Tibial nerve (tissue), 4 donors: Measurements from ENCODE around the gene ZBTB34. TPM values are rescaled to one million over a fixed set of nuclear protein-coding genes. Genes with fewer than 3 reads are reported as not detected.

ENCODE experiments used
- DNase-seq, 2 donors: peaks; one replicate each; pipeline ENCODE4 v3.0.0-alpha.2; 2019; ENCODE audit warnings: low spot score in 2 of 2
- H3K27ac ChIP-seq, 4 donors: fragments of 200-600 bp; sonication (generic) in 3 of 4; one replicate each; pipeline ENCODE4 v1.5.1; 2017 to 2019; ENCODE audit warnings: mild to moderate bottlenecking in 1 of 4
- H3K27me3 ChIP-seq, 2 donors: fragments of 200-600 bp; sonication (generic) in 1 of 2; one replicate each; pipeline versions ENCODE4 v1.5.1 to v1.6.0; 2017 to 2019
- H3K36me3 ChIP-seq, 3 donors: fragments of 200-600 bp; sonication (generic); one replicate each; pipeline ENCODE4 v1.5.1; 2018 to 2019
- H3K4me1 ChIP-seq, 4 donors: fragments of 200-600 bp; sonication (generic) in 3 of 4; one replicate each; pipeline ENCODE4 v1.5.1; 2017 to 2019
- H3K4me3 ChIP-seq, 4 donors: fragments of 200-600 bp; sonication (generic) in 3 of 4; one replicate each; pipeline ENCODE4 v1.5.1; 2017 to 2019; ENCODE audit warnings: mild to moderate bottlenecking in 1 of 4, moderate library complexity in 1 of 4
- H3K9me3 ChIP-seq, 4 donors: fragments of 200-600 bp; sonication (generic) in 3 of 4; one replicate each; pipeline ENCODE4 v1.5.1; 2017 to 2019
- EP300 ChIP-seq, 2 donors: sonication (generic); formaldehyde crosslinking; IDR thresholded peaks; one replicate each; pipeline ENCODE4 v1.6.1; 2017; ENCODE audit warnings: antibody characterized with exemption in 2 of 2, mild to moderate bottlenecking in 1 of 2
- POLR2A ChIP-seq, 2 donors: fragments of 450-650 bp; IDR thresholded peaks; one replicate each; pipeline ENCODE4 v1.6.1; 2017; ENCODE audit warnings: antibody characterized with exemption in 2 of 2, mild to moderate bottlenecking in 2 of 2, moderate library complexity in 2 of 2
- WGBS, 2 donors: methylation state at CpG; one replicate each; pipeline ENCODE4 v1.1.5; 2018; 5-methylcytosine and 5-hydroxymethylcytosine counted together
- total RNA-seq, 4 donors: library from RNA; depleted of rRNA; stranded (reverse); fragments of >200 nt; gene quantifications; one replicate each; pipeline ENCODE4 v1.1.0, GENCODE V29; 2016
- TF ChIP-seq, protein P1 (sequence below), 5 experiments: fragments of 200-600 bp in 3 of 5; fragments of 450-650 bp in 2 of 5; sonication (generic) in 3 of 5; IDR thresholded peaks; one replicate each; pipeline ENCODE4 v1.5.1; 2016 to 2019; ENCODE audit warnings: antibody characterized with exemption in 5 of 5, mild to moderate bottlenecking in 3 of 5, moderate library complexity in 2 of 5

Gene ZBTB34
- total RNA-seq, 4 donors from 2014 or later: 10.8 to 14.0 (median 11.7) TPM

DNA sequence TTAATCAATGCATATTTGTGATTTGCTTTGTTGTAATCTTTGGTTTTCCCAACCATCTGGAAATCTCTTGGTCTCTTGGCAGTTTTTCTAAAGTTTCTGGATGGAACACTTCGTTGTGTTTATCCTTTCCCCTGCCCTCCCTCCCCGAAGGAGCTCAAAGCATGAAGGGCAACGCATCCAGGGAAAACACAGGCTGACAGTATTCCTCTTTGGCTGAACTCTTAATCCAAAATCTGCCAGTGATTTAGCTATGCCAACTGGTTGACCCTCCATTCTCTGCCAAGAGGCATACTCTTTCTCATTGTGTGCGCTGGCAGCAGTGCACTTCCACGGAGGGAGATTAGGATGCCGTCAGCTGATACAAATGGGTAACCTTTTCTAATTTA, 20.5 kb downstream of the ZBTB34 start:
- no peak overlapping the region for H3K4me3 ChIP-seq
- no peaks in the 10 kb centered on the region for H3K9me3 ChIP-seq
- no peak overlapping the region for H3K27ac ChIP-seq
- DNase-seq: no peak
- H3K36me3 ChIP-seq: peaks cover 0 to 41% (median 0%) of the 10 kb centered on the region in 3 donors
- no peaks in the 10 kb centered on the region for H3K27me3 ChIP-seq
- TF ChIP-seq EP300 (IDR thresholded peaks at IDR 0.05) (no peak), POLR2A (IDR thresholded peaks at IDR 0.05) (no peak)
- TF ChIP-seq, protein P1, sequence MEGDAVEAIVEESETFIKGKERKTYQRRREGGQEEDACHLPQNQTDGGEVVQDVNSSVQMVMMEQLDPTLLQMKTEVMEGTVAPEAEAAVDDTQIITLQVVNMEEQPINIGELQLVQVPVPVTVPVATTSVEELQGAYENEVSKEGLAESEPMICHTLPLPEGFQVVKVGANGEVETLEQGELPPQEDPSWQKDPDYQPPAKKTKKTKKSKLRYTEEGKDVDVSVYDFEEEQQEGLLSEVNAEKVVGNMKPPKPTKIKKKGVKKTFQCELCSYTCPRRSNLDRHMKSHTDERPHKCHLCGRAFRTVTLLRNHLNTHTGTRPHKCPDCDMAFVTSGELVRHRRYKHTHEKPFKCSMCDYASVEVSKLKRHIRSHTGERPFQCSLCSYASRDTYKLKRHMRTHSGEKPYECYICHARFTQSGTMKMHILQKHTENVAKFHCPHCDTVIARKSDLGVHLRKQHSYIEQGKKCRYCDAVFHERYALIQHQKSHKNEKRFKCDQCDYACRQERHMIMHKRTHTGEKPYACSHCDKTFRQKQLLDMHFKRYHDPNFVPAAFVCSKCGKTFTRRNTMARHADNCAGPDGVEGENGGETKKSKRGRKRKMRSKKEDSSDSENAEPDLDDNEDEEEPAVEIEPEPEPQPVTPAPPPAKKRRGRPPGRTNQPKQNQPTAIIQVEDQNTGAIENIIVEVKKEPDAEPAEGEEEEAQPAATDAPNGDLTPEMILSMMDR (IDR thresholded peaks at IDR 0.05): no peak
- H3K4me1 ChIP-seq: peaks cover 0 to 28% (median 3%) of the 10 kb centered on the region in 4 donors
- 45 to 56% methylated on average over 6 of the region's 6 CpGs for WGBS, 2 donors

DNA sequence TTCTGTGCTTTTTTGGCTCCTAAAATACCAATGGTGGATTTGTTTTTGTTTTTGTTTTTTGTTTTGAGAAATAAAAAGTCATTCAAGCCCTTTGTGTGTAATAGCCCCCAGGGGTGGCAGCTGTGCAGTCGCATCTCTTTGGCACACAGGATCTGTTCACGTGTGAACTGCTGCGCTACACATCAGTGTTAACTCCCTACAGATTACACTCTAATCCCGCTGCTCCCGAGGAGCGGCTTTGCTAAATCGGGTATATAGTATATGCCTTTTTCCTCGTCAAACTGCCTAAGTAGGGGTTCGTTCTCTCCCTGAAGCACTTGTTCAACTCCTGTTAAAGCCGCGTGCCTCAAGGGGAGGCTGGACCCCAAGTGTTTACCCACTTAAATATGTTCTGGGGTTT, 22.3 kb downstream of the ZBTB34 start:
- H3K27ac ChIP-seq: no peak overlapping the region
- H3K4me3 ChIP-seq: no peak overlapping the region
- 82 to 91% methylated on average over 11 of the region's 11 CpGs for WGBS, 2 donors
- DNase-seq: no peak
- peaks cover 0 to 48% (median 0%) of the 10 kb centered on the region in 3 donors for H3K36me3 ChIP-seq
- TF ChIP-seq, protein P1 (IDR thresholded peaks at IDR 0.05): no peak
- TF ChIP-seq EP300 (IDR thresholded peaks at IDR 0.05) (no peak), POLR2A (IDR thresholded peaks at IDR 0.05) (no peak)
- H3K4me1 ChIP-seq: peaks cover 0 to 28% (median 3%) of the 10 kb centered on the region in 4 donors
- no peaks in the 10 kb centered on the region for H3K9me3 ChIP-seq
- H3K27me3 ChIP-seq: no peaks in the 10 kb centered on the region

DNA sequence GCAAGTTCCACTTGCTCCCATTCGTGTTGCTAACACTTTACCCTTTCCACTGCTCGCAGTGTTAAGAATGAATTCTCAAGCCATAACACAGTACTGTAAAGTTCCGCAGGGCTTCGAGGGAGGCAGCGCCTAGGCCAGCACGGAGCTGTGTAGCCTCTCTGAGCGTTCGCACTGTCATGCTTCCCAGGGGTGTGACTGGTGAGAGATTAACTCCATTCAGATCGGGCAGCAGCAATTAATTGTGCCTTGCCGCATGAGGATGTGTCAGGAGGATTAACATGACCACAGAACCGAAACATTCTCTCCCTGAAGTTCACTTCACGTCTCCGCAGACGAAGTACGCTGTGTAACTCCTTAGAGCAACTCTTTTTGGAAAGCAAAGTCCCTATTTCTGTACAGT, 23.2 kb downstream of the ZBTB34 start:
- TF ChIP-seq EP300 (IDR thresholded peaks at IDR 0.05) (no peak), POLR2A (IDR thresholded peaks at IDR 0.05) (no peak)
- TF ChIP-seq, protein P1 (IDR thresholded peaks at IDR 0.05): no peak
- Histone ChIP-seq H3K4me3 (no peak overlapping the region), H3K27me3 (no peaks in the 10 kb centered on the region), H3K27ac (no peak overlapping the region), H3K9me3 (no peaks in the 10 kb centered on the region), H3K4me1 (peaks cover 0 to 28% (median 3%) of the 10 kb centered on the region in 4 donors), H3K36me3 (peaks cover 0 to 45% (median 0%) of the 10 kb centered on the region in 3 donors)
- no peak for DNase-seq
- WGBS, 2 donors: 78 to 79% methylated on average over 15 of the region's 15 CpGs

DNA sequence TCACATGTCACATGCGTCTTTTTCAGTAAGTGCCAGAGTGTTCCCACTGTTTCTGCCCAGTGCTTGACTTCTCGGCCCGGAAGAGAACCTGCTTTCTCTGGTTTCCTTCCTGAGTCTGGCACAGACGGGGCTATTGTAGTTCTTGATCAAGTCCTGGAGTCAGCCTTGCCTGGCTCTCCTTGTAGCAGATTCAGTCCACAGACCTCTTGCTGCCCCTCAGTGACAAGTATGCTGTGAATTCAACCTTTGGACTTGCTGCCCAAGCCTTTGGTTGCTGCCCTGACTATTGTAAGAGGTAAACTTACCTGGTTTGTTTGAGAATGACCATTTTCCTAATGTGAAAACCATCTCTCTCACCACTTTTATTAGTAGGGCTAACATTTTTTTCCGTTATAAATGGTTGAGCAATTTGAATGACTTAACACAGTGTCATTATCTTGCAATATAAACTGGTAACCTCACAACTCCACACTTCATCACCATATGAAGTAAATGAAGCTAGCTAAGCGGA, 24.7 kb downstream of the ZBTB34 start:
- Histone ChIP-seq H3K4me3 (no peak overlapping the region), H3K9me3 (no peaks in the 10 kb centered on the region), H3K4me1 (peaks cover 0 to 28% (median 3%) of the 10 kb centered on the region in 4 donors), H3K27ac (peak overlapping the region in 2 of 4 donors; percentile 63 to 64), H3K36me3 (peaks cover 0 to 35% (median 0%) of the 10 kb centered on the region in 3 donors), H3K27me3 (no peaks in the 10 kb centered on the region)
- no peak for DNase-seq
- WGBS, 2 donors: 48 to 51% methylated on average over 6 of the region's 6 CpGs
- TF ChIP-seq POLR2A (IDR thresholded peaks at IDR 0.05) (no peak), EP300 (IDR thresholded peaks at IDR 0.05) (peak; percentile 11 to 51)
- TF ChIP-seq, protein P1 (IDR thresholded peaks at IDR 0.05): no peak

DNA sequence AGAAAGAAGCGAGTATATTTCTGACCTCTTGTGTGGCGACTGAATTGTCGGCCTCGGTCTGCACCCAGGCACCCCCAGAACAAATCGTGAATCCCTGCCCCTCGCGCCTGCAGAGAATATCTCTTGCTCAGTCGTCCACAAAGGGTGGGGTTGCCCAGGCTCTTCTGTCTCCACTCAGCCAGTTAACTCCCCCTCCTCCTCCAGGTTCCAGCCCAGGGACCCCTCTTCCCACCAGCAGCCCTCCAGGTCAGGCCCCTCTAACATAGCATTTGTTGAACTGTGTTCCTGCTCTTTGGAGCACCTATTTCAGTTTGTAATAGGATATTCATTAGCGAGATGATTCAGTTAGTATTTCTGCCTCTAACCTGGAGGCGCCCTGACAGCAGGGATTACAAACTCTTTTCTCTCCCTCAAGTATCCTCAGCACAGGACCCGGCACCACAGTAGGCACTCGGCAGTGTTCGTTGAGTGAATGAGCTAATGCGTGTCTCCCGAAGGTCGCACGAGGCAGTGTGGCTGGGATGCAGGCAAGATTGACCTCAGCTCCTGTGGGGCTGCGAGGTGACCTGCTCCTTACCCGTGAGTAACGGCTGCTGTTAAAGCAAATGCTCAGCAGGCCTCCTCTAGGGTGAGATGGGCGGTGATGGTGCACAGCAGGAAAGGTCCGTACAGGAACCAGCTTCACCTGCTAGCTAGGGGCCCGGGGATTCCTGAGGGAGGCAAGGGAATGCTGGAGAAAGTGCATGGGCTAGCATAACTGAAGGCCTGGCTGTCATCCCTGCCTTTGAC, 25.8 kb downstream of the ZBTB34 start:
- TF ChIP-seq, protein P1 (IDR thresholded peaks at IDR 0.05): no peak
- TF ChIP-seq POLR2A (IDR thresholded peaks at IDR 0.05) (no peak), EP300 (IDR thresholded peaks at IDR 0.05) (no peak)
- no peaks in the 10 kb centered on the region for H3K9me3 ChIP-seq
- peaks cover 0 to 26% (median 0%) of the 10 kb centered on the region in 3 donors for H3K36me3 ChIP-seq
- 69 to 74% methylated on average over 23 of the region's 23 CpGs for WGBS, 2 donors
- no peak for DNase-seq
- no peaks in the 10 kb centered on the region for H3K27me3 ChIP-seq
- peaks cover 0 to 21% (median 3%) of the 10 kb centered on the region in 4 donors for H3K4me1 ChIP-seq
- H3K4me3 ChIP-seq: no peak overlapping the region
- no peak overlapping the region for H3K27ac ChIP-seq
